ENCODE results near the gene PRRT4. TPM values are rescaled to one million over a fixed set of nuclear protein-coding genes. Genes with fewer than 3 reads are reported as not detected.

The PRRT4 gene
- total and polyA plus RNA-seq, 2 of the 4 experiments (the other 2 are of a cell fraction) = not detected

- Histone ChIP-seq H2BK5ac (ENCODE audit: low read depth, low read length, poor library complexity, severe bottlenecking) (no peak overlapping the region), H3K36me3 (ENCODE audit: control insufficient read depth, insufficient read depth, low read length) (no peaks in the 10 kb centered on the region), H3K9me1 (ENCODE audit: insufficient read depth, low read length) (no peaks in the 10 kb centered on the region), H4K8ac (ENCODE audit: low read depth in 2 of 2, low read length in 2 of 2) (no peak overlapping the region), H3K4me2 (ENCODE audit: low read depth, low read length) (no peak overlapping the region), H3K79me1 (ENCODE audit: low read depth in 1 of 2, low read length in 2 of 2) (no peaks in the 10 kb centered on the region), H4K5ac (ENCODE audit: low read depth, low read length) (no peak overlapping the region), H2AFZ (replicated peaks; ENCODE audit: low read length, poor library complexity) (no peak overlapping the region), H3K9me3 (ENCODE audit: control insufficient read depth, insufficient read depth, low read length) (no peaks in the 10 kb centered on the region), H3K27ac (ENCODE audit: insufficient read depth, low read length) (no peak overlapping the region), H3K27me3 (ENCODE audit: control insufficient read depth, insufficient read depth, low read length) (peaks cover 84% of the 10 kb centered on the region), H3K4ac (ENCODE audit: low read depth, low read length) (no peak overlapping the region), H3K4me3 (ENCODE audit: insufficient read depth, low read depth, low read length) (no peak overlapping the region), H2AK9ac (replicated peaks; ENCODE audit: low read depth, low read length, poor library complexity) (no peak overlapping the region), H3K18ac (ENCODE audit: low read depth, low read length) (no peak overlapping the region), H4K20me1 (ENCODE audit: insufficient read depth, low read length) (0 out of 2 replicates have a peak, but pooled peaks cover 3% of the 10 kb centered on the region), H3K9ac (ENCODE audit: low read depth, low read length) (no peak overlapping the region), H2BK120ac (ENCODE audit: low read depth, low read length) (no peak overlapping the region), H4K91ac (ENCODE audit: insufficient read depth, low read depth, low read length) (no peak overlapping the region), H2AK5ac (ENCODE audit: low read depth, low read length) (no peak overlapping the region), H3K56ac (ENCODE audit: extremely low read depth, insufficient read depth, low read length) (no peak overlapping the region), H2BK20ac (ENCODE audit: low read depth, low read length) (no peak overlapping the region), H2BK15ac (ENCODE audit: low read depth, low read length) (no peak overlapping the region), H3K14ac (replicated peaks; ENCODE audit: low read depth, low read length) (no peak overlapping the region), H3K4me1 (ENCODE audit: control insufficient read depth, insufficient read depth, low read length) (no peaks in the 10 kb centered on the region; the same call in 1 of the 2 replicates), H3K23ac (ENCODE audit: low read depth, low read length) (no peak overlapping the region)
- dilution Hi-C loops (cut with HindIII; ENCODE audit: low sequenced_read_pairs, unreplicated experiment) (no loop called here), in situ Hi-C loops (cut with MboI; ENCODE audit: low sequenced_read_pairs) (no loop called here), intact Hi-C loops (cut with micrococcal nuclease) (no loop called here)
- ATAC-seq (ENCODE audit: low read depth) (no peak), DNase-seq (no peak)
- BruUV-seq (replicated peaks) = no TSS peak
- ChIA-PET CTCF (interaction anchor here (1.6 kb wide), 1 partner anchor 12 kb away, joined by 9 read pairs; no protein-coding TSS in a partner anchor), POLR2A (ENCODE audit: unreplicated experiment) (no interaction called here)
- 92% methylated on average over 2 of the region's 4 CpGs; no CpG with 5 or more reads in 1 of the 2 experiments for WGBS, 2 experiments (ENCODE audit: extremely low coverage in 2 of 2, insufficient read length in 1 of 2)
- TF ChIP-seq CTCF (conservative IDR thresholded peaks at IDR 0.05; ENCODE audit: low read depth, low read length) (no peak), RAD21 (IDR thresholded peaks at IDR 0.05; ENCODE audit: low read length) (no peak), ELK1 (IDR thresholded peaks at IDR 0.05; ENCODE audit: borderline replicate concordance, low read depth, low read length) (no peak), CHD1 (IDR thresholded peaks at IDR 0.05; ENCODE audit: low read depth, low read length) (no peak), SMC3 (IDR thresholded peaks at IDR 0.05; ENCODE audit: low read depth, low read length) (no peak), POLR2A (IDR thresholded peaks at IDR 0.05; ENCODE audit: low read depth, low read length) (no peak), BHLHE40 (IDR thresholded peaks at IDR 0.05; ENCODE audit: low read depth, low read length) (no peak), USF2 (IDR thresholded peaks at IDR 0.05; ENCODE audit: low read depth, low read length) (no peak), RFX5 (IDR thresholded peaks at IDR 0.05; ENCODE audit: low read depth, low read length) (no peak), MAZ (IDR thresholded peaks at IDR 0.05; ENCODE audit: borderline replicate concordance, low read depth, low read length) (no peak), MXI1 (IDR thresholded peaks at IDR 0.05; ENCODE audit: borderline replicate concordance, low read depth, low read length) (no peak), NFE2L2 (IDR thresholded peaks at IDR 0.05; ENCODE audit: low read depth, low read length) (no peak), CEBPB (IDR thresholded peaks at IDR 0.05; ENCODE audit: low read depth, low read length) (no peak), RCOR1 (IDR thresholded peaks at IDR 0.05; ENCODE audit: insufficient replicate concordance, low read length) (no peak), FOS (IDR thresholded peaks at IDR 0.05; ENCODE audit: low read depth, low read length) (no peak), MAFK (IDR thresholded peaks at IDR 0.05; ENCODE audit: low read depth, low read length) (no peak)
Measured at GRCh38 chr7:128359939-128360338, 1.6 kb downstream of the PRRT4 start.

Measured in IMR-90 (cell line).